ENCODE results near the gene SLC6A11. TPM values are rescaled to one million over a fixed set of nuclear protein-coding genes. Genes with fewer than 3 reads are reported as not detected.

Gene SLC6A11
- total and polyA plus RNA-seq, 2 of the 13 experiments (the other 11 are each of a cell fraction or from before 2014, with no cell fraction given), result 17.9 to 34.5 TPM

DNA sequence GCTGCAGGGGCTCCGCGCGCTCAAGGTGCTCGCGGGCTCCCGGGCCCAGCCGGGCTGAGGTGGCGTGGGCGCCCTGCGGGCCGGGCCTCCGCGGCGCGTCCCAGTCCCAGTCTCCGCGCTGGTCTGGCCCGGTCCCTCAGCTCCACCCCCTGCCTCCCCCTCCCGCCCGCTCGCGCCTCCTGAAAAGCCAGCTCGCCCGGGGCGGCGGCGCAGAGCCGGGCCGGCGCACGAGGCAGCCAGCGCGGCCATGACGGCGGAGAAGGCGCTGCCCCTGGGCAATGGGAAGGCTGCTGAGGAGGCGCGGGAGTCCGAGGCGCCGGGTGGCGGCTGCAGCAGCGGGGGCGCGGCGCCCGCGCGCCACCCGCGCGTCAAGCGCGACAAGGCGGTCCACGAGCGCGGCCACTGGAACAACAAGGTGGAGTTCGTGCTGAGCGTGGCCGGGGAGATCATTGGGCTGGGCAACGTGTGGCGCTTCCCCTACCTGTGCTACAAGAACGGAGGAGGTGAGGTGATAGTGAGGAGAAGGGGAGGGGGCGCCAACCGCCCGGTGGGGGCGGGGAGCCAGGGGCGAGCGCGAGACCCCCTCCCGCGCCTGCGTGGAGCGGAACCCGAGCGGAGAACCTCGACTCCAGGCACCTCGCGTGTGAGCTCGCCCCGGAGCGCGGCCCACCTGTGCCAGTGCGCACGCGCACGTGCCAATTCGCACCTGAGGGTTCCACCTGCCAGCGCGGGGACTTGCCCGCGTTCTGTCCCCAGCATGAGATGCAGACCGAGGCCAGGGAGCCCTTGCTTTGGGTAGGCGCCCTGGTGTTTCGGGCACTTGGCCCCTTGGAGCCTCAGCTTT, at the start of gene SLC6A11 (continued):
- TF ChIP-seq, protein P1, sequence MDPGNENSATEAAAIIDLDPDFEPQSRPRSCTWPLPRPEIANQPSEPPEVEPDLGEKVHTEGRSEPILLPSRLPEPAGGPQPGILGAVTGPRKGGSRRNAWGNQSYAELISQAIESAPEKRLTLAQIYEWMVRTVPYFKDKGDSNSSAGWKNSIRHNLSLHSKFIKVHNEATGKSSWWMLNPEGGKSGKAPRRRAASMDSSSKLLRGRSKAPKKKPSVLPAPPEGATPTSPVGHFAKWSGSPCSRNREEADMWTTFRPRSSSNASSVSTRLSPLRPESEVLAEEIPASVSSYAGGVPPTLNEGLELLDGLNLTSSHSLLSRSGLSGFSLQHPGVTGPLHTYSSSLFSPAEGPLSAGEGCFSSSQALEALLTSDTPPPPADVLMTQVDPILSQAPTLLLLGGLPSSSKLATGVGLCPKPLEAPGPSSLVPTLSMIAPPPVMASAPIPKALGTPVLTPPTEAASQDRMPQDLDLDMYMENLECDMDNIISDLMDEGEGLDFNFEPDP (CRISPR knock-in tag; conservative IDR thresholded peaks at IDR 0.05), result 0 out of 2 replicates have a peak, but pooled peaks have one; percentile 79
- TF ChIP-seq, protein P2, sequence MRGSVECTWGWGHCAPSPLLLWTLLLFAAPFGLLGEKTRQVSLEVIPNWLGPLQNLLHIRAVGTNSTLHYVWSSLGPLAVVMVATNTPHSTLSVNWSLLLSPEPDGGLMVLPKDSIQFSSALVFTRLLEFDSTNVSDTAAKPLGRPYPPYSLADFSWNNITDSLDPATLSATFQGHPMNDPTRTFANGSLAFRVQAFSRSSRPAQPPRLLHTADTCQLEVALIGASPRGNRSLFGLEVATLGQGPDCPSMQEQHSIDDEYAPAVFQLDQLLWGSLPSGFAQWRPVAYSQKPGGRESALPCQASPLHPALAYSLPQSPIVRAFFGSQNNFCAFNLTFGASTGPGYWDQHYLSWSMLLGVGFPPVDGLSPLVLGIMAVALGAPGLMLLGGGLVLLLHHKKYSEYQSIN (CRISPR knock-in tag; IDR thresholded peaks at IDR 0.05; ENCODE audit: borderline replicate concordance), result no peak
- TF ChIP-seq REXO4 (CRISPR knock-in tag; IDR thresholded peaks at IDR 0.05; ENCODE audit: borderline replicate concordance), result peak; percentile 43; the same call in 1 of the 2 replicates
- TF ChIP-seq ZMYM4 (CRISPR knock-in tag; IDR thresholded peaks at IDR 0.05), result 0 out of 2 replicates have a peak, but pooled peaks have one; percentile 17
- TF ChIP-seq E2F5 (CRISPR knock-in tag; conservative IDR thresholded peaks at IDR 0.05), result 0 out of 2 replicates have a peak, but pooled peaks have one; percentile 13
- TF ChIP-seq ZNF777 (CRISPR knock-in tag; IDR thresholded peaks at IDR 0.05), result 0 out of 2 replicates have a peak, but pooled peaks have one; percentile 41
- TF ChIP-seq YEATS4 (CRISPR knock-in tag; IDR thresholded peaks at IDR 0.05; ENCODE audit: borderline replicate concordance), result peak; percentile 68; the same call in 1 of the 2 replicates
- no peak for TF ChIP-seq SMYD3 (CRISPR knock-in tag; IDR thresholded peaks at IDR 0.05)
- TF ChIP-seq AGO2 (optimal IDR thresholded peaks at IDR 0.05; ENCODE audit: low read depth, low read length), result peak; percentile 61
- peak; percentile 77; the same call in 1 of the 2 replicates for TF ChIP-seq ZNF121 (CRISPR knock-in tag; IDR thresholded peaks at IDR 0.05)
- TF ChIP-seq ZNF484 (CRISPR knock-in tag; IDR thresholded peaks at IDR 0.05; ENCODE audit: borderline replicate concordance, low read depth), result 0 out of 2 replicates have a peak, but pooled peaks have one; percentile 45
- TF ChIP-seq, protein P3, sequence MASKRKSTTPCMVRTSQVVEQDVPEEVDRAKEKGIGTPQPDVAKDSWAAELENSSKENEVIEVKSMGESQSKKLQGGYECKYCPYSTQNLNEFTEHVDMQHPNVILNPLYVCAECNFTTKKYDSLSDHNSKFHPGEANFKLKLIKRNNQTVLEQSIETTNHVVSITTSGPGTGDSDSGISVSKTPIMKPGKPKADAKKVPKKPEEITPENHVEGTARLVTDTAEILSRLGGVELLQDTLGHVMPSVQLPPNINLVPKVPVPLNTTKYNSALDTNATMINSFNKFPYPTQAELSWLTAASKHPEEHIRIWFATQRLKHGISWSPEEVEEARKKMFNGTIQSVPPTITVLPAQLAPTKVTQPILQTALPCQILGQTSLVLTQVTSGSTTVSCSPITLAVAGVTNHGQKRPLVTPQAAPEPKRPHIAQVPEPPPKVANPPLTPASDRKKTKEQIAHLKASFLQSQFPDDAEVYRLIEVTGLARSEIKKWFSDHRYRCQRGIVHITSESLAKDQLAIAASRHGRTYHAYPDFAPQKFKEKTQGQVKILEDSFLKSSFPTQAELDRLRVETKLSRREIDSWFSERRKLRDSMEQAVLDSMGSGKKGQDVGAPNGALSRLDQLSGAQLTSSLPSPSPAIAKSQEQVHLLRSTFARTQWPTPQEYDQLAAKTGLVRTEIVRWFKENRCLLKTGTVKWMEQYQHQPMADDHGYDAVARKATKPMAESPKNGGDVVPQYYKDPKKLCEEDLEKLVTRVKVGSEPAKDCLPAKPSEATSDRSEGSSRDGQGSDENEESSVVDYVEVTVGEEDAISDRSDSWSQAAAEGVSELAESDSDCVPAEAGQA (IDR thresholded peaks at IDR 0.05; ENCODE audit: low read depth), result no peak
- TF ChIP-seq, protein P3 (CRISPR knock-in tag; IDR thresholded peaks at IDR 0.05; ENCODE audit: borderline replicate concordance), result peak; percentile 74; the same call in 1 of the 2 replicates
- peak; percentile 27 for TF ChIP-seq ZEB1 (IDR thresholded peaks at IDR 0.05; ENCODE audit: insufficient replicate concordance, low read depth)
- TF ChIP-seq ZNF225 (CRISPR knock-in tag; IDR thresholded peaks at IDR 0.05), result 0 out of 2 replicates have a peak, but pooled peaks have one; percentile 43
- TF ChIP-seq MEIS2 (CRISPR knock-in tag; IDR thresholded peaks at IDR 0.05), result peak; percentile 54; the same call in 1 of the 2 replicates
- peak; percentile 77 for TF ChIP-seq KMT2A (CRISPR knock-in tag; IDR thresholded peaks at IDR 0.05)

All from HepG2 (cell line).